K562 (cell line): ENCODE results near the gene ZNF197. TPM values are rescaled to one million over a fixed set of nuclear protein-coding genes. Genes with fewer than 3 reads are reported as not detected.

ENCODE experiments used
- ELF1 ChIP-seq: fragments of 200-800 bp; sonication (Bioruptor generic); IDR thresholded peaks from 2 replicates; pipeline ENCODE4 v1.6.1; 2016; ENCODE audit warnings: missing genetic modification characterization, missing compliant biosample characterization
- ETV1 ChIP-seq: fragments of 450-650 bp; conservative IDR thresholded peaks from 2 replicates; pipeline ENCODE4 v1.6.1; 2016; ENCODE audit warnings: missing genetic modification characterization, control low read depth, low read depth, missing compliant biosample characterization
- NFRKB ChIP-seq: fragments of 450-650 bp; IDR thresholded peaks from 2 replicates; pipeline ENCODE4 v1.6.1; 2016; ENCODE audit warnings: low read depth
- PPARD ChIP-seq: fragments of 250-450 bp; sonication (Bioruptor Pico); IDR thresholded peaks from 2 replicates; pipeline ENCODE4 v1.8.0; 2022; ENCODE audit warnings: inconsistent platforms, mild to moderate bottlenecking, moderate library complexity
- PRPF4 ChIP-seq: fragments of 200-400 bp; formaldehyde crosslinking; IDR thresholded peaks from one replicate; pipeline ENCODE4 v1.6.1; 2017; ENCODE audit warnings: low read length, low read depth, mild to moderate bottlenecking; ENCODE audit not compliant: insufficient read depth, poor library complexity, severe bottlenecking
- SNIP1 ChIP-seq: fragments of 450-650 bp; IDR thresholded peaks from 2 replicates; pipeline ENCODE4 v1.7.1; 2017; ENCODE audit warnings: low read depth, mild to moderate bottlenecking
- SOX6 ChIP-seq: fragments of 450-650 bp; IDR thresholded peaks from 2 replicates; pipeline ENCODE4 v1.6.1; 2014; ENCODE audit warnings: mild to moderate bottlenecking
- TCFL5 ChIP-seq: fragments of 250-450 bp; sonication (Bioruptor Pico); conservative IDR thresholded peaks from 2 replicates; pipeline ENCODE4 v1.6.1; 2021; ENCODE audit warnings: mild to moderate bottlenecking, moderate library complexity, matching md5 sums
- XRCC4 ChIP-seq: IDR thresholded peaks from one replicate; pipeline ENCODE4 v1.6.1; 2011; ENCODE audit not compliant: insufficient read depth, insufficient read length; ENCODE audit errors: extremely low read depth
- ZC3H8 ChIP-seq: fragments of 450-650 bp; IDR thresholded peaks from 2 replicates; pipeline ENCODE4 v1.6.1; 2017
- ZNF699 ChIP-seq: fragments of 250-450 bp; sonication (Bioruptor Pico); IDR thresholded peaks from 2 replicates; pipeline ENCODE4 v1.8.0; 2021; ENCODE audit warnings: mild to moderate bottlenecking, moderate library complexity; ENCODE audit not compliant: insufficient replicate concordance
- polyA plus RNA-seq, 8 experiments: library from polyadenylated mRNA; depleted of rRNA in 4 of 8; stranded (reverse) in 5 of 8; unstranded in 3 of 8; fragments of >200 nt; fragmentation: Nextera tagmentation in 2 of 8; fragmentation: Illumina TruSeq in 1 of 8; extraction: Ambion mirVana in 2 of 8; extraction: Trizol in 1 of 8; gene quantifications; 2 replicates each; pipeline versions ENCODE4 v1.2.1 to v1.2.3, GENCODE V29; 2011 to 2014; ENCODE audit warnings: inconsistent platforms in 1 of 8, missing spikeins in 1 of 8
- total RNA-seq, 7 experiments: library from RNA; depleted of rRNA in 6 of 7; stranded (reverse); fragments of >200 nt in 6 of 7; fragmentation: Illumina TruSeq in 2 of 7; extraction: Trizol in 2 of 7; gene quantifications; 2 replicates each; pipeline versions ENCODE4 v1.2.1 to v1.2.3, GENCODE V29; 2011 to 2021; ENCODE audit warnings: low replicate concordance in 1 of 7
- TF ChIP-seq, protein P1 (sequence below): fragments of 250-450 bp; sonication (Bioruptor Pico); IDR thresholded peaks from 2 replicates; pipeline ENCODE4 v1.9.0; 2021; ENCODE audit warnings: mild to moderate bottlenecking
- TF ChIP-seq, protein P2 (sequence below): IDR thresholded peaks from 3 replicates; pipeline ENCODE4 v1.6.1; 2011; ENCODE audit warnings: borderline replicate concordance, mild to moderate bottlenecking, moderate library complexity; ENCODE audit not compliant: insufficient read length; ENCODE audit errors: extremely low read depth
- TF ChIP-seq, protein P3 (sequence below): fragments of 250-450 bp; sonication (Bioruptor Pico); IDR thresholded peaks from 2 replicates; pipeline ENCODE4 v1.8.0; 2021; ENCODE audit warnings: moderate library complexity, mild to moderate bottlenecking, inconsistent platforms
- TF ChIP-seq, protein P4 (sequence below): fragments of 250-450 bp; sonication (Bioruptor Pico); IDR thresholded peaks from 2 replicates; pipeline ENCODE4 v1.8.0; 2022; ENCODE audit warnings: moderate library complexity, mild to moderate bottlenecking, inconsistent platforms
- TF ChIP-seq, protein P5 (sequence below), 2 experiments: fragments of 450-650 bp; IDR thresholded peaks; 2 replicates each; pipeline ENCODE4 v1.6.1; 2018; ENCODE audit warnings: mild to moderate bottlenecking in 2 of 2, low read depth in 1 of 2; ENCODE audit not compliant: partially characterized antibody in 2 of 2

Gene ZNF197
- total and polyA plus RNA-seq, 9 of the 15 experiments (the other 6 are each of a cell fraction or from before 2014, with no cell fraction given), result 3.5 to 19.1 (median 13.7) TPM

DNA sequence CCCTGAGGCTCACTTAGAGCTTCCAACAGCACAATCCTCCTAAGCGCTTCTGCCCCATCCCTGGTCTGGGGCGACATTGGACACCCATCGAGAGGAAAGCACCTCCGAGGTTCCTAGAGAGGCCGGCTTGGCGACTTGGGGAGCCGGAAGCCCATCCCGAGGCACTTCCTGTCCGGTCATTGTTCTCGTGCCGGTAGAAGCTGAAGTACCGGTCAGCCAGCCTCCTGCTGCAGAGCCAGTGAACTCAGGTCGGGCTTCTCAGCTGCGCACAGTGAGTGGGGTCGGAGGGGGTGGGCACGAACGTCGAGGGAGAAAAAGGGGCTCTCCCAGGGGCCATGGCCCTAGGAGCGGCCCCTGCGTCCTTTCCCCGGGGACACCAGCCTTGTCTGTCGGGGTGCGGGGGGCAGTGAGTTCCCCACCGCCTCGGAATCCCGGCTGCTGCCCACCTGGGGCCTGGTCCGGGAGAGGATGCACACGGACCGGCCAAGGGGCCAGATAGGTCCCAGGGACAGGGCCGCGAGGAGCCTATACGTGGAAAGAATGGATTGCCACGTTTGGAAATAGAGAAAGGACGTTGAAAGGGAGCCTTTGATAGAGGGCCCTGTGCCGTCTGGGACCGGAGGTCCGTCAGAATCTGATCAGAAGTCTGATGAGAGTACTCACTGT, 23.9 kb downstream of the ZNF197 start, which contains the start of gene ZNF35 (continued):
- peak; percentile 93 for TF ChIP-seq SNIP1
- TF ChIP-seq ZC3H8, result no peak
- TF ChIP-seq ETV1 (tag), result peak; percentile 71
- TF ChIP-seq XRCC4, result no peak
- TF ChIP-seq, protein P1, sequence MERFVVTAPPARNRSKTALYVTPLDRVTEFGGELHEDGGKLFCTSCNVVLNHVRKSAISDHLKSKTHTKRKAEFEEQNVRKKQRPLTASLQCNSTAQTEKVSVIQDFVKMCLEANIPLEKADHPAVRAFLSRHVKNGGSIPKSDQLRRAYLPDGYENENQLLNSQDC (CRISPR knock-in tag), result no peak
- peak; percentile 79 for TF ChIP-seq ELF1 (tag)
- no peak for TF ChIP-seq PPARD (CRISPR knock-in tag)
- TF ChIP-seq SOX6, result peak; percentile 73
- TF ChIP-seq, protein P2, sequence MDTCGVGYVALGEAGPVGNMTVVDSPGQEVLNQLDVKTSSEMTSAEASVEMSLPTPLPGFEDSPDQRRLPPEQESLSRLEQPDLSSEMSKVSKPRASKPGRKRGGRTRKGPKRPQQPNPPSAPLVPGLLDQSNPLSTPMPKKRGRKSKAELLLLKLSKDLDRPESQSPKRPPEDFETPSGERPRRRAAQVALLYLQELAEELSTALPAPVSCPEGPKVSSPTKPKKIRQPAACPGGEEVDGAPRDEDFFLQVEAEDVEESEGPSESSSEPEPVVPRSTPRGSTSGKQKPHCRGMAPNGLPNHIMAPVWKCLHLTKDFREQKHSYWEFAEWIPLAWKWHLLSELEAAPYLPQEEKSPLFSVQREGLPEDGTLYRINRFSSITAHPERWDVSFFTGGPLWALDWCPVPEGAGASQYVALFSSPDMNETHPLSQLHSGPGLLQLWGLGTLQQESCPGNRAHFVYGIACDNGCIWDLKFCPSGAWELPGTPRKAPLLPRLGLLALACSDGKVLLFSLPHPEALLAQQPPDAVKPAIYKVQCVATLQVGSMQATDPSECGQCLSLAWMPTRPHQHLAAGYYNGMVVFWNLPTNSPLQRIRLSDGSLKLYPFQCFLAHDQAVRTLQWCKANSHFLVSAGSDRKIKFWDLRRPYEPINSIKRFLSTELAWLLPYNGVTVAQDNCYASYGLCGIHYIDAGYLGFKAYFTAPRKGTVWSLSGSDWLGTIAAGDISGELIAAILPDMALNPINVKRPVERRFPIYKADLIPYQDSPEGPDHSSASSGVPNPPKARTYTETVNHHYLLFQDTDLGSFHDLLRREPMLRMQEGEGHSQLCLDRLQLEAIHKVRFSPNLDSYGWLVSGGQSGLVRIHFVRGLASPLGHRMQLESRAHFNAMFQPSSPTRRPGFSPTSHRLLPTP, result no peak
- no peak for TF ChIP-seq NFRKB
- TF ChIP-seq, protein P3, sequence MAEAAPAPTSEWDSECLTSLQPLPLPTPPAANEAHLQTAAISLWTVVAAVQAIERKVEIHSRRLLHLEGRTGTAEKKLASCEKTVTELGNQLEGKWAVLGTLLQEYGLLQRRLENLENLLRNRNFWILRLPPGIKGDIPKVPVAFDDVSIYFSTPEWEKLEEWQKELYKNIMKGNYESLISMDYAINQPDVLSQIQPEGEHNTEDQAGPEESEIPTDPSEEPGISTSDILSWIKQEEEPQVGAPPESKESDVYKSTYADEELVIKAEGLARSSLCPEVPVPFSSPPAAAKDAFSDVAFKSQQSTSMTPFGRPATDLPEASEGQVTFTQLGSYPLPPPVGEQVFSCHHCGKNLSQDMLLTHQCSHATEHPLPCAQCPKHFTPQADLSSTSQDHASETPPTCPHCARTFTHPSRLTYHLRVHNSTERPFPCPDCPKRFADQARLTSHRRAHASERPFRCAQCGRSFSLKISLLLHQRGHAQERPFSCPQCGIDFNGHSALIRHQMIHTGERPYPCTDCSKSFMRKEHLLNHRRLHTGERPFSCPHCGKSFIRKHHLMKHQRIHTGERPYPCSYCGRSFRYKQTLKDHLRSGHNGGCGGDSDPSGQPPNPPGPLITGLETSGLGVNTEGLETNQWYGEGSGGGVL, result no peak
- TF ChIP-seq, protein P4, sequence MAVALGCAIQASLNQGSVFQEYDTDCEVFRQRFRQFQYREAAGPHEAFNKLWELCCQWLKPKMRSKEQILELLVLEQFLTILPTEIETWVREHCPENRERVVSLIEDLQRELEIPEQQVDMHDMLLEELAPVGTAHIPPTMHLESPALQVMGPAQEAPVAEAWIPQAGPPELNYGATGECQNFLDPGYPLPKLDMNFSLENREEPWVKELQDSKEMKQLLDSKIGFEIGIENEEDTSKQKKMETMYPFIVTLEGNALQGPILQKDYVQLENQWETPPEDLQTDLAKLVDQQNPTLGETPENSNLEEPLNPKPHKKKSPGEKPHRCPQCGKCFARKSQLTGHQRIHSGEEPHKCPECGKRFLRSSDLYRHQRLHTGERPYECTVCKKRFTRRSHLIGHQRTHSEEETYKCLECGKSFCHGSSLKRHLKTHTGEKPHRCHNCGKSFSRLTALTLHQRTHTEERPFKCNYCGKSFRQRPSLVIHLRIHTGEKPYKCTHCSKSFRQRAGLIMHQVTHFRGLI (CRISPR knock-in tag), result no peak
- TF ChIP-seq ZNF699 (CRISPR knock-in tag), result no peak
- no peak for TF ChIP-seq PRPF4
- TF ChIP-seq, protein P5, sequence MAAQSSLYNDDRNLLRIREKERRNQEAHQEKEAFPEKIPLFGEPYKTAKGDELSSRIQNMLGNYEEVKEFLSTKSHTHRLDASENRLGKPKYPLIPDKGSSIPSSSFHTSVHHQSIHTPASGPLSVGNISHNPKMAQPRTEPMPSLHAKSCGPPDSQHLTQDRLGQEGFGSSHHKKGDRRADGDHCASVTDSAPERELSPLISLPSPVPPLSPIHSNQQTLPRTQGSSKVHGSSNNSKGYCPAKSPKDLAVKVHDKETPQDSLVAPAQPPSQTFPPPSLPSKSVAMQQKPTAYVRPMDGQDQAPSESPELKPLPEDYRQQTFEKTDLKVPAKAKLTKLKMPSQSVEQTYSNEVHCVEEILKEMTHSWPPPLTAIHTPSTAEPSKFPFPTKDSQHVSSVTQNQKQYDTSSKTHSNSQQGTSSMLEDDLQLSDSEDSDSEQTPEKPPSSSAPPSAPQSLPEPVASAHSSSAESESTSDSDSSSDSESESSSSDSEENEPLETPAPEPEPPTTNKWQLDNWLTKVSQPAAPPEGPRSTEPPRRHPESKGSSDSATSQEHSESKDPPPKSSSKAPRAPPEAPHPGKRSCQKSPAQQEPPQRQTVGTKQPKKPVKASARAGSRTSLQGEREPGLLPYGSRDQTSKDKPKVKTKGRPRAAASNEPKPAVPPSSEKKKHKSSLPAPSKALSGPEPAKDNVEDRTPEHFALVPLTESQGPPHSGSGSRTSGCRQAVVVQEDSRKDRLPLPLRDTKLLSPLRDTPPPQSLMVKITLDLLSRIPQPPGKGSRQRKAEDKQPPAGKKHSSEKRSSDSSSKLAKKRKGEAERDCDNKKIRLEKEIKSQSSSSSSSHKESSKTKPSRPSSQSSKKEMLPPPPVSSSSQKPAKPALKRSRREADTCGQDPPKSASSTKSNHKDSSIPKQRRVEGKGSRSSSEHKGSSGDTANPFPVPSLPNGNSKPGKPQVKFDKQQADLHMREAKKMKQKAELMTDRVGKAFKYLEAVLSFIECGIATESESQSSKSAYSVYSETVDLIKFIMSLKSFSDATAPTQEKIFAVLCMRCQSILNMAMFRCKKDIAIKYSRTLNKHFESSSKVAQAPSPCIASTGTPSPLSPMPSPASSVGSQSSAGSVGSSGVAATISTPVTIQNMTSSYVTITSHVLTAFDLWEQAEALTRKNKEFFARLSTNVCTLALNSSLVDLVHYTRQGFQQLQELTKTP (IDR thresholded peaks at IDR 0.05; ENCODE audit: low read depth in 1 of 2, partially characterized antibody in 2 of 2), result no peak
- TF ChIP-seq TCFL5 (CRISPR knock-in tag), result no peak
